Smooth muscle cell (in vitro differentiated cells): Measurements from ENCODE around the gene SPTB. TPM values are rescaled to one million over a fixed set of nuclear protein-coding genes. Genes with fewer than 3 reads are reported as not detected.

Source experiments
- DNase-seq: peaks from one replicate; lab custom pipeline; 2025; ENCODE audit not compliant: unreplicated experiment; lab: John Stamatoyannopoulos, UW
- H2AFZ ChIP-seq: fragments of 200-600 bp; sonication (generic); 2 replicates; pipeline ENCODE4 v1.6.0; 2016; ENCODE audit warnings: antibody characterized with exemption, low read depth, mild to moderate bottlenecking
- H3F3A ChIP-seq: fragments of 200-600 bp; sonication (generic); 2 replicates; pipeline ENCODE4 v1.6.0; 2017; ENCODE audit warnings: antibody characterized with exemption, low read depth
- H3K27ac ChIP-seq: fragments of 200-600 bp; sonication (generic); 2 replicates; pipeline ENCODE4 v1.5.1; 2016; ENCODE audit warnings: low read depth, mild to moderate bottlenecking
- H3K27me3 ChIP-seq: fragments of 200-600 bp; sonication (generic); 2 replicates; pipeline ENCODE4 v1.6.1; 2016; ENCODE audit warnings: low read depth, mild to moderate bottlenecking
- H3K36me3 ChIP-seq: fragments of 200-600 bp; sonication (generic); 2 replicates; pipeline ENCODE4 v1.5.1; 2016; ENCODE audit warnings: low read depth
- H3K4me1 ChIP-seq: fragments of 200-600 bp; sonication (generic); 2 replicates; pipeline ENCODE4 v1.5.1; 2016; ENCODE audit warnings: low read depth
- H3K4me2 ChIP-seq: fragments of 200-600 bp; sonication (generic); 2 replicates; pipeline ENCODE4 v1.6.0; 2016; ENCODE audit warnings: mild to moderate bottlenecking
- H3K4me3 ChIP-seq: fragments of 200-600 bp; sonication (generic); 2 replicates; pipeline ENCODE4 v1.5.1; 2016; ENCODE audit warnings: mild to moderate bottlenecking
- H3K79me2 ChIP-seq: fragments of 200-600 bp; sonication (generic); 2 replicates; pipeline ENCODE4 v1.6.0; 2016; ENCODE audit warnings: low read depth, mild to moderate bottlenecking
- H3K9ac ChIP-seq: fragments of 200-600 bp; sonication (generic); 2 replicates; pipeline ENCODE4 v1.6.0; 2016; ENCODE audit warnings: low read depth
- H3K9me3 ChIP-seq: fragments of 200-600 bp; sonication (generic); replicated peaks from 2 replicates; pipeline ENCODE4 v1.5.1; 2016; ENCODE audit warnings: low read depth
- H4K20me1 ChIP-seq: fragments of 200-600 bp; sonication (generic); 2 replicates; pipeline ENCODE4 v1.6.0; 2016; ENCODE audit warnings: low read depth
- CTCF ChIP-seq: fragments of 200-600 bp; sonication (generic); IDR thresholded peaks from 2 replicates; pipeline ENCODE4 v1.5.1; 2017; ENCODE audit warnings: borderline replicate concordance, mild to moderate bottlenecking, antibody characterized with exemption; ENCODE audit not compliant: insufficient read depth, poor library complexity, severe bottlenecking
- WGBS: methylation state at CpG from one replicate; pipeline ENCODE4 v1.1.7; 2016; ENCODE audit warnings: low lambda C conversion rate; 5-methylcytosine and 5-hydroxymethylcytosine counted together
- polyA plus RNA-seq: library from polyadenylated mRNA; unstranded; fragments of >200 nt; fragmentation: Nextera tagmentation; extraction: Ambion mirVana; gene quantifications from 2 replicates; pipeline ENCODE4 v1.2.1, GENCODE V29; 2016
- total RNA-seq: library from RNA; depleted of rRNA; stranded (reverse); fragments of >200 nt; gene quantifications from 2 replicates; pipeline ENCODE4 v1.2.3, GENCODE V29; 2014

SPTB gene
- total and polyA plus RNA-seq, 2 experiments from 2014 or later = 0.25 to 3.3 TPM

- DNase-seq = no peak
- H3K4me3 ChIP-seq = no peak overlapping the region
- no peaks in the 10 kb centered on the region for H3K9me3 ChIP-seq
- H3K27ac ChIP-seq = peak overlapping the region; percentile 68
- H3K36me3 ChIP-seq = no peaks in the 10 kb centered on the region
- H3K9ac ChIP-seq = no peak overlapping the region
- peaks cover 35% of the 10 kb centered on the region for H3K4me1 ChIP-seq
- H3K4me2 ChIP-seq = peak overlapping the region; percentile 35
- peaks cover 19% of the 10 kb centered on the region for H4K20me1 ChIP-seq
- H2AFZ ChIP-seq = no peak overlapping the region
- WGBS = 32% methylated on average over 3 of the region's 3 CpGs
- no peaks in the 10 kb centered on the region for H3F3A ChIP-seq
- H3K27me3 ChIP-seq = no peaks in the 10 kb centered on the region
- H3K79me2 ChIP-seq = peaks cover 53% of the 10 kb centered on the region
- TF ChIP-seq CTCF = no peak
Observed at GRCh38 chr14:64725261-64725815, 154.4 kb downstream of the SPTB start.

DNA sequence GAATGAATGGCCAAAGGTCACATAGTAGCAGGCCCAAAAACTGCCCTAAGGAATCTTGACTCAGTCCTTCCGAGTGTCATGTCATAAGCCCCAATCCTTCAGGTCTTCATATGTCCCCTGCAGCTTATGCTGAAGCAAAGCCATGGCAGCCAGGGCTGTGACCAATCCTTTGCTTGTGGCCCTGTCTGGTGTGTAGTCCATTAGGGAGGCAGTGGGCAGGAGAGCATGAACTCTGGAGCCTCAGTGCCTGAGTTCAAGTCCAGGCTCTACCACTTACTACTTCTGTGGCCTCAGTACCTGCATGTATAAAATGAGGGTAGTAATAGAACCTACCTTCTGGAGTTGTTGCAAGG, 155.2 kb downstream of the SPTB start:
- WGBS = 68% methylated on average over 1 of the region's 1 CpG
- no peak for TF ChIP-seq CTCF
- no peaks in the 10 kb centered on the region for H3K9me3 ChIP-seq

DNA sequence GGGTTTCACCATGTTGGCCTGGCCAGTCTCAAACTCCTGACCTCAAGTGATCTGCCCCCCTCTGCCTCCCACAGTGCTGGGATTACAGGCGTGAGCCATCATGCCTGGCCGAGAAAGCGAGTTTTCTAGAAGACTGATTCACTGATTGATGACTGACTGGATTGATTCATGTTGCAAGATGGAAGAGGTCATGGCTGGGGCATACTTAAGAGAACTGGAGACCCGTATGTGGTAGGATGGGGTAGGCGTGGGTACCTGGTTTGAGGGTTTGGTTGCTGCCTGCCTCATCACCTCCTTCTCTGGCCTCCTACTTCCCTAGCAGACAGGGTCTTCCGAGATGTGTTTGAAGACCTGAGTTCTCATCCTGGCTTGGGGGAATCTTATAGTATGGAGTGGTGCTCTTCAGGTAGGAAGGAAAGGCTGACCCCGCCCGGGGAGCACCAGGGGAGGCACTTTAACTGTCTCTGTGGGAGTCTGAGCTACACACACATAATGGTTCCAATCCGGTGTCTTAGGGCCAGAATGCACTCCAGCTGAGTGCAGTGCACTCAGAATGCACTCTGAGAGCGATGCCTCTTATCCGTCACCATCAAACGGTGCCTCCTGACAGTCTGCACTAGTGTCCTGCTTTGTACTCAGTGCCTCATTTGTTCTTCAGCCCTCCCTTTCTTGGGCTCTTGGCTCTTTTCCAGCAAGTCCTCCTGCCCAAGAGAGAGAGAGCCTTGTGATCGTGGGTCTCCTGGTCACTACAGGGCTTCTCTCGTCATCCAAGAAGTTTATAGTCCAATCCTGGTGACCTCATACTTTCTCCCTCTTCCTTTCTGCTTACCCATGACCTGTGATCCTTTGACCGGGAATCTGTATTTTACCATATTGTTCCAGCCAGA, 155.8 kb downstream of the SPTB start:
- no peak for DNase-seq
- TF ChIP-seq CTCF = no peak
- peaks cover 63% of the 10 kb centered on the region for H3K79me2 ChIP-seq
- H4K20me1 ChIP-seq = peaks cover 19% of the 10 kb centered on the region
- H3K27ac ChIP-seq = peak overlapping the region; percentile 68
- H3K9me3 ChIP-seq = no peaks in the 10 kb centered on the region
- peak overlapping the region; percentile 14 for H3K4me2 ChIP-seq
- no peak overlapping the region for H2AFZ ChIP-seq
- no peak overlapping the region for H3K4me3 ChIP-seq
- 44% methylated on average over 15 of the region's 15 CpGs for WGBS
- H3K36me3 ChIP-seq = no peaks in the 10 kb centered on the region
- H3K9ac ChIP-seq = peak overlapping the region; percentile 5
- no peaks in the 10 kb centered on the region for H3F3A ChIP-seq
- H3K4me1 ChIP-seq = peaks cover 35% of the 10 kb centered on the region
- no peaks in the 10 kb centered on the region for H3K27me3 ChIP-seq

More for the DNA sequence above, 155.2 kb downstream of the SPTB start:
- Histone ChIP-seq H3K4me3 (no peak overlapping the region), H4K20me1 (peaks cover 19% of the 10 kb centered on the region), H3F3A (no peaks in the 10 kb centered on the region), H3K4me1 (peaks cover 35% of the 10 kb centered on the region), H3K27ac (peak overlapping the region; percentile 68), H3K4me2 (peak overlapping the region; percentile 14), H3K79me2 (peaks cover 57% of the 10 kb centered on the region), H2AFZ (no peak overlapping the region), H3K9ac (no peak overlapping the region), H3K27me3 (no peaks in the 10 kb centered on the region), H3K36me3 (no peaks in the 10 kb centered on the region)
- no peak for DNase-seq
